Body of pancreas (tissue), 4 donors: Measurements from ENCODE around the gene PLA2G12A. TPM values are rescaled to one million over a fixed set of nuclear protein-coding genes. Genes with fewer than 3 reads are reported as not detected.
A peak's percentile ranks its signal among the peaks of the same experiment; 100 is the strongest.

Source experiments
- ATAC-seq: fragments of 150-250 bp; one replicate; pipeline ENCODE4 v1.9.1; 2016
- DNase-seq, 4 donors: peaks; one replicate each; pipeline ENCODE4 v3.0.0-alpha.2; 2019
- H3K27ac ChIP-seq, 4 donors: fragments of 200-600 bp; sonication (generic); 1 replicate in 3 of 4; 2 replicates in 1 of 4; pipeline versions ENCODE4 v1.5.1 to v1.6.1; 2016 to 2019; ENCODE audit warnings: mild to moderate bottlenecking in 1 of 4, mixed read lengths in 1 of 4, moderate library complexity in 1 of 4
- H3K27me3 ChIP-seq, 2 donors: fragments of 200-600 bp; sonication (generic); one replicate each; pipeline ENCODE4 v1.6.0; 2016; ENCODE audit warnings: mild to moderate bottlenecking in 1 of 2
- H3K36me3 ChIP-seq, 2 donors: fragments of 200-600 bp; sonication (generic); replicated peaks in 1 of 2; 2 replicates each; pipeline ENCODE4 v1.5.1; 2016; ENCODE audit warnings: low read depth in 2 of 2; ENCODE audit not compliant: insufficient read depth in 1 of 2
- H3K4me1 ChIP-seq: fragments of 200-600 bp; sonication (generic); one replicate; pipeline ENCODE4 v1.6.0; 2016
- H3K4me3 ChIP-seq, 2 donors: fragments of 200-600 bp; sonication (generic); 1 replicate in 1 of 2; 2 replicates in 1 of 2; pipeline ENCODE4 v1.5.1; 2016 to 2019
- H3K9me3 ChIP-seq, 3 donors: fragments of 200-600 bp; sonication (generic); 1 replicate in 2 of 3; 2 replicates in 1 of 3; pipeline ENCODE4 v1.5.1; 2016
- POLR2A ChIP-seq, 3 donors: fragments of 450-650 bp; IDR thresholded peaks; one replicate each; pipeline ENCODE4 v1.6.1; 2016; ENCODE audit warnings: antibody characterized with exemption in 3 of 3, mild to moderate bottlenecking in 2 of 3
- WGBS, 2 donors: methylation state at CpG; one replicate each; pipeline ENCODE4 v1.1.5; 2017; 5-methylcytosine and 5-hydroxymethylcytosine counted together
- intact Hi-C: fragments of 100-400 bp; cut with DNase I; formaldehyde crosslinking; loops from one replicate; pipeline ENCODE4 v1.15.1; 2023
- total RNA-seq, 2 donors: library from RNA; depleted of rRNA; stranded (reverse); fragments of >200 nt; gene quantifications; one replicate each; pipeline ENCODE4 v1.1.0, GENCODE V29; 2016
- TF ChIP-seq, protein P1 (sequence below), 7 experiments: fragments of 450-650 bp in 4 of 7; fragments of 200-600 bp in 3 of 7; sonication (generic) in 3 of 7; IDR thresholded peaks; one replicate each; pipeline ENCODE4 v1.5.1; 2016 to 2019; ENCODE audit warnings: antibody characterized with exemption in 7 of 7

The PLA2G12A gene
- total RNA-seq, 2 donors from 2014 or later = 17.1 to 18.5 TPM

DNA sequence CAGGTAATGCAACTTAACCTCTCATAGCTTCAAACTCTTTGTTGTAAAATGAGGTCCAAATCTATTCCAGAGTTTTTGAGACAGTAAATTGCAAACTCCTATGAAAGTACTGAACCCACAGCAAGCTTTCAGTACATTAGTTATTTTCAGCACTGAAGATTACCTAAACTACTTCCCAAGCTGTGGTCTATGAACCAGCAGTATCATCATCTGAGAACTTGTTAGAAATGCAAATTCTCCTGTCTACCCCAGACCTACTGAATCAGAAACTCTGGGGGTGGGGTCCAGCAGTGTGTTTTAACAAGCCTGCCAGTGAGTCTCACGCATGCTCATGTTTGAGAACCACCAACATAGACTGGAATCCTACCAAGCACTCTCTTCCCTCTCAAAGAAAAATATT, 20.9 kb downstream of the PLA2G12A start:
- ATAC-seq (no peak), DNase-seq (no peak)
- Histone ChIP-seq H3K27me3 (no peaks in the 10 kb centered on the region), H3K27ac (no peak overlapping the region), H3K36me3 (peaks cover 0 to 4% of the 10 kb centered on the region in 2 donors), H3K4me1 (peaks cover 9% of the 10 kb centered on the region), H3K9me3 (no peaks in the 10 kb centered on the region), H3K4me3 (no peak overlapping the region)
- intact Hi-C loops = loop anchor here (10.0 kb wide), 1 partner anchor 96 kb away; the partner anchor contains the start of gene CFI
- WGBS, 2 donors = 100% methylated on average over 1 of the region's 1 CpG
- TF ChIP-seq, protein P1, sequence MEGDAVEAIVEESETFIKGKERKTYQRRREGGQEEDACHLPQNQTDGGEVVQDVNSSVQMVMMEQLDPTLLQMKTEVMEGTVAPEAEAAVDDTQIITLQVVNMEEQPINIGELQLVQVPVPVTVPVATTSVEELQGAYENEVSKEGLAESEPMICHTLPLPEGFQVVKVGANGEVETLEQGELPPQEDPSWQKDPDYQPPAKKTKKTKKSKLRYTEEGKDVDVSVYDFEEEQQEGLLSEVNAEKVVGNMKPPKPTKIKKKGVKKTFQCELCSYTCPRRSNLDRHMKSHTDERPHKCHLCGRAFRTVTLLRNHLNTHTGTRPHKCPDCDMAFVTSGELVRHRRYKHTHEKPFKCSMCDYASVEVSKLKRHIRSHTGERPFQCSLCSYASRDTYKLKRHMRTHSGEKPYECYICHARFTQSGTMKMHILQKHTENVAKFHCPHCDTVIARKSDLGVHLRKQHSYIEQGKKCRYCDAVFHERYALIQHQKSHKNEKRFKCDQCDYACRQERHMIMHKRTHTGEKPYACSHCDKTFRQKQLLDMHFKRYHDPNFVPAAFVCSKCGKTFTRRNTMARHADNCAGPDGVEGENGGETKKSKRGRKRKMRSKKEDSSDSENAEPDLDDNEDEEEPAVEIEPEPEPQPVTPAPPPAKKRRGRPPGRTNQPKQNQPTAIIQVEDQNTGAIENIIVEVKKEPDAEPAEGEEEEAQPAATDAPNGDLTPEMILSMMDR (IDR thresholded peaks at IDR 0.05) = no peak
- no peak for TF ChIP-seq POLR2A (IDR thresholded peaks at IDR 0.05)

DNA sequence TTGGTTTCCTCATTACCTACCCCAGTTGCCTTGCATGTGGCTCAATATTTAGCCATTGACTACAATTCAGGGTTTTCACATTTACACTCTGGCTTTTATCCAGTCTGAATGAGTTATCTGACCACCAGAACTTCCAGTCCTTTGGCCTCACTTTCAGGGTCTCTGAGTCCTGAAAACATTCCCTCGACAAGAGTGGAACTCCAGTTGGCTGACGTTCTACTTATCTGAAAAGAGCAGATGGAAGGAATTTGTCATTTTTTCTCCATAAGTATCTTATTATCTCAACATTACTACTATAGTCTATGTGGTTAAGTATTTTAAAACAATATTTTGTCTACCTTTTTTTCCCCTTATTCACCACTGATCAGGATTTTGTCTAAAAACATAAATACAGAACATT, 21.4 kb downstream of the PLA2G12A start:
- no peak for DNase-seq
- H3K36me3 ChIP-seq = peaks cover 0 to 3% of the 10 kb centered on the region in 2 donors
- TF ChIP-seq POLR2A (IDR thresholded peaks at IDR 0.05) = no peak
- TF ChIP-seq, protein P1 (IDR thresholded peaks at IDR 0.05) = no peak
- ATAC-seq = no peak
- no peak overlapping the region for H3K4me3 ChIP-seq
- no peaks in the 10 kb centered on the region for H3K27me3 ChIP-seq
- intact Hi-C loops = loop anchor here (10.0 kb wide), 1 partner anchor 96 kb away; the partner anchor contains the start of gene CFI
- WGBS, 2 donors = 53 to 61% methylated on average over 2 of the region's 2 CpGs
- no peak overlapping the region for H3K27ac ChIP-seq
- H3K4me1 ChIP-seq = peaks cover 11% of the 10 kb centered on the region
- no peaks in the 10 kb centered on the region for H3K9me3 ChIP-seq

DNA sequence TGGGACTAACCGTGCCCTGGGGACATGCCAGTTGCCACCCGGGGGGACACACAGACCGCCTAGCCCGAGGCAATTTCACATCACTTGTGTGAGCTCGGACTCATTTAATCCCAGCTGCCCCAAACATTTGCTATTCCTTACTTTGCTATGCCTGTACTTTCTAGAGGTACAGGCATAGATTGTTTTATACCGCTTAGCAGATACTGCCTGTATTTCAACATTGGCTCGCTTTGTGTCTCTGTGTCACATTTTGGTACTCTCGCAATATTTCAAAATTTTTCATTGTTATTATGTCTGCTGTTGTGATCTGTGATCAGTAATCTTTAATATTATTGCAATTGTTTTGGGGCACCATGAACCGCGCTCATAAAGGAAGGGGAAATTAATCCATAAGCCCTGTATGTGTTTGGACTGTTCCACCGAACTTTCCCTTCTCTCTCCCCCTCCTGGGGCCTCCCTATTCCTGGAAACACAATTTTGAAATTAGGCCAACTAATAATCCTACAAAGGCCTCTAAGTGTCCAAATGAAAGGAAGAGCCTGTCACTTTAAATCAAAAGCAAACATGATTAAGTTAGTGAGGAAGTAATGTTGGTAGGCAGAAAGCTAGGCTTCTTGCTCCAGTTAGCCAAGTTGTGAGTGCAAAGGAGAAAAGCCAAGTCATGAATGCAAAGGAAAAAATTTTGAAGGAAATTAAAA, 26.1 kb downstream of the PLA2G12A start:
- no peak for DNase-seq
- H3K4me1 ChIP-seq = peaks cover 40% of the 10 kb centered on the region
- peak overlapping the region; percentile 86 to 91 (median 88) for H3K27ac ChIP-seq
- no peaks in the 10 kb centered on the region for H3K27me3 ChIP-seq
- TF ChIP-seq, protein P1 (IDR thresholded peaks at IDR 0.05) = no peak
- TF ChIP-seq POLR2A (IDR thresholded peaks at IDR 0.05) = no peak
- no peaks in the 10 kb centered on the region for H3K9me3 ChIP-seq
- peak; percentile 10 for ATAC-seq
- intact Hi-C loops = loop anchor here (10.0 kb wide), 1 partner anchor 101 kb away; the partner anchor contains the start of gene CFI
- peak overlapping the region; percentile 44 to 66 for H3K4me3 ChIP-seq
- no peaks in the 10 kb centered on the region for H3K36me3 ChIP-seq
- 2 to 6% methylated on average over 10 to 11 of the region's 11 CpGs for WGBS, 2 donors

DNA sequence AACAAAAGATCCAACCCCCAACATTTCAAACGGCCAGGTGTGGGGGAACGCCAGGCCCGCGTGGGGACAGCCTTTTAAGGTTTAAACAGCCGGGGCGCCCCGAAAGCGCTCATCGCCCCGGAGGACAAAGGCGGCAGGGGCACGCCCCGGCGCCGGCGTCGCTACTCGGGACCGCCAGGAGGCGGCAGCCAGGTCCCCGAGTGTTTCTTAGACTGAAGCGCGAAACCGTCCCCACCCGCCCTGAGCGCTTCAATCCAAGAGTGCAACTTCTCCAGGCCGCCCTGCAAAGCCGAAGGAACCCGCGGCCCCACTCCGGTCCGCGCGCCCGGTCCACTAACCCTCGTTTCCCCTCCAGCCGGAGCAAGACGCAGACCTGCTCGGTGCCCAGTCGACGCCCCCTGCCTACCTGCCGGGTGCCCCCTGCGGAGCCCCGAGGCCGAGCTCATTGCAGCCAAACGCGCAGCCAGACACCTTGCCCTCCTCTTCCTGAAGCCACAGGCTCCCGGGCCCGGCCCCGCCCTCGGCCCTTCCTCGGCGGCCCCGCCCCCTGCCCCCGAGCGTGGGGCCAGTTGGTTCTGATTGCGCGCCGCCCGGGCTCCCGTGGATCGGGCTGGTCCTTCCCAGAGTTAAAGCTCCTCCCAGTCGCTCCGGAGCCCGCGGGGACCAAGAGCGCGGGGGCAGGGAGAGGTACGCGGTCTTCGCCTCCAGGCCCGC, 26.8 kb downstream of the PLA2G12A start, which contains the start of gene CASP6:
TSS of gene CASP6 (minus strand) at position 496 of the 714 bp plus-strand sequence. CDS start at position 446, 50 bp downstream.
- DNase-seq (peak; percentile 88 to 92 (median 90)), ATAC-seq (peak; percentile 92)
- TF ChIP-seq, protein P1 (IDR thresholded peaks at IDR 0.05) = peak; percentile 49 to 76 (median 68)
- TF ChIP-seq POLR2A (IDR thresholded peaks at IDR 0.05) = peak; percentile 35 to 74 (median 71)
- peak within 1 kb of the TSS; percentile 86 to 91 (median 88) for H3K27ac ChIP-seq
- H3K9me3 ChIP-seq = no peaks in the 10 kb centered on the region
- H3K4me1 ChIP-seq = peaks cover 40% of the 10 kb centered on the region
- intact Hi-C loops = loop anchor here (10.0 kb wide), 1 partner anchor 102 kb away; the partner anchor contains the start of gene CFI
- no peaks in the 10 kb centered on the region for H3K36me3 ChIP-seq
- H3K27me3 ChIP-seq = no peaks in the 10 kb centered on the region
- peak within 1 kb of the TSS; percentile 44 to 66 for H3K4me3 ChIP-seq
- 0 to 1% methylated on average over 5 to 71 of the region's 72 CpGs for WGBS, 2 donors
